ENCODE data around the gene PPAT. TPM values are rescaled to one million over a fixed set of nuclear protein-coding genes. Genes with fewer than 3 reads are reported as not detected.

PPAT gene
- total RNA-seq (ENCODE audit: low replicate concordance), result 9.9 and 13.1 TPM in 2 replicates

GRCh38 chr4:56435140-56435926, at the start of gene PPAT:
Gene PPAT (minus strand): TSS chr4:56435615. CDS start chr4:56435477, 138 bp downstream.

GRCh38 chr4:56467284-56468096, 32.1 kb upstream of the PPAT start, which contains the start of gene SRP72:
Gene SRP72 (plus strand): TSS chr4:56467617. CDS start chr4:56467636, 19 bp downstream.

GRCh38 chr4:56387023-56388001, 48.1 kb downstream of the PPAT start, which contains the start of gene AASDH:
Gene AASDH (minus strand): TSS chr4:56387491. CDS start chr4:56384299, 3,192 bp downstream.

Other genes with a start within 250 kb of the PPAT start
- gene AASDH, start 48.1 kb downstream of the PPAT start, total RNA-seq (ENCODE audit: low replicate concordance), result 8.6 and 13.5 TPM in 2 replicates
- gene PAICS, start 645 bp upstream of the PPAT start, total RNA-seq (ENCODE audit: low replicate concordance), result 7.8 and 22.1 TPM in 2 replicates
- 77.6 and 95.9 TPM in 2 replicates for gene SRP72, start 32.0 kb upstream of the PPAT start, total RNA-seq (ENCODE audit: low replicate concordance)
- gene ARL9, start 70.2 kb upstream of the PPAT start, total RNA-seq (ENCODE audit: low replicate concordance), result 0.08 and 0.12 TPM in 2 replicates
- 0.23 TPM in 1 of 2 replicates, not detected in the other for gene HOPX, start 245.7 kb upstream of the PPAT start, total RNA-seq (ENCODE audit: low replicate concordance)